IMR-90 (cell line): Measurements from ENCODE around the gene MEIS2.

Experiments
- CEBPB ChIP-seq: IDR thresholded peaks from 2 replicates; pipeline ENCODE4 v1.6.1; 2012; ENCODE audit warnings: low read depth, low read length, improper control_type of control experiment
- CHD1 ChIP-seq: IDR thresholded peaks from 2 replicates; pipeline ENCODE4 v1.6.1; 2012; ENCODE audit warnings: low read depth, low read length, improper control_type of control experiment
- MAZ ChIP-seq: IDR thresholded peaks from 2 replicates; pipeline ENCODE4 v1.6.1; 2012; ENCODE audit warnings: low read depth, mild to moderate bottlenecking, low read length, improper control_type of control experiment, moderate library complexity, borderline replicate concordance
- POLR2A ChIP-seq: IDR thresholded peaks from 2 replicates; pipeline ENCODE4 v1.6.1; 2012; ENCODE audit warnings: mild to moderate bottlenecking, low read depth, low read length
- RAD21 ChIP-seq: IDR thresholded peaks from 2 replicates; pipeline ENCODE4 v1.6.1; 2012; ENCODE audit warnings: low read length, improper control_type of control experiment
- USF2 ChIP-seq: fragments of 150-350 bp; IDR thresholded peaks from 2 replicates; pipeline ENCODE4 v1.6.1; 2017; ENCODE audit warnings: mild to moderate bottlenecking, antibody characterized with exemption, low read length, low read depth
- TF ChIP-seq, protein P1 (sequence below): conservative IDR thresholded peaks from 2 replicates; pipeline ENCODE4 v1.5.1; 2012; ENCODE audit warnings: mild to moderate bottlenecking, low read depth, low read length, improper control_type of control experiment

- TF ChIP-seq RAD21, result no peak
- TF ChIP-seq, protein P1, sequence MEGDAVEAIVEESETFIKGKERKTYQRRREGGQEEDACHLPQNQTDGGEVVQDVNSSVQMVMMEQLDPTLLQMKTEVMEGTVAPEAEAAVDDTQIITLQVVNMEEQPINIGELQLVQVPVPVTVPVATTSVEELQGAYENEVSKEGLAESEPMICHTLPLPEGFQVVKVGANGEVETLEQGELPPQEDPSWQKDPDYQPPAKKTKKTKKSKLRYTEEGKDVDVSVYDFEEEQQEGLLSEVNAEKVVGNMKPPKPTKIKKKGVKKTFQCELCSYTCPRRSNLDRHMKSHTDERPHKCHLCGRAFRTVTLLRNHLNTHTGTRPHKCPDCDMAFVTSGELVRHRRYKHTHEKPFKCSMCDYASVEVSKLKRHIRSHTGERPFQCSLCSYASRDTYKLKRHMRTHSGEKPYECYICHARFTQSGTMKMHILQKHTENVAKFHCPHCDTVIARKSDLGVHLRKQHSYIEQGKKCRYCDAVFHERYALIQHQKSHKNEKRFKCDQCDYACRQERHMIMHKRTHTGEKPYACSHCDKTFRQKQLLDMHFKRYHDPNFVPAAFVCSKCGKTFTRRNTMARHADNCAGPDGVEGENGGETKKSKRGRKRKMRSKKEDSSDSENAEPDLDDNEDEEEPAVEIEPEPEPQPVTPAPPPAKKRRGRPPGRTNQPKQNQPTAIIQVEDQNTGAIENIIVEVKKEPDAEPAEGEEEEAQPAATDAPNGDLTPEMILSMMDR, result no peak
- TF ChIP-seq CHD1, result no peak
- no peak for TF ChIP-seq CEBPB
- no peak for TF ChIP-seq POLR2A
- TF ChIP-seq MAZ, result no peak
- no peak for TF ChIP-seq USF2
Observed at GRCh38 chr15:37016231-37016630, 84.1 kb downstream of the MEIS2 start.
